GM12878 (cell line): Measurements from ENCODE around the gene PATJ.

ENCODE experiments used
- CHD4 ChIP-seq: fragments of 200-600 bp; sonication (generic); IDR thresholded peaks from 2 replicates; pipeline ENCODE4 v1.6.1; 2016; ENCODE audit warnings: mild to moderate bottlenecking
- MTA3 ChIP-seq: IDR thresholded peaks from 2 replicates; pipeline ENCODE4 v1.6.1; 2012; ENCODE audit warnings: low read length, inconsistent platforms, borderline replicate concordance
- TCF12 ChIP-seq: IDR thresholded peaks from 2 replicates; pipeline ENCODE4 v1.6.1; 2011; ENCODE audit warnings: low read depth, mild to moderate bottlenecking, low read length
- TF ChIP-seq, protein P1 (sequence below), 3 experiments: IDR thresholded peaks in 2 of 3; conservative IDR thresholded peaks in 1 of 3; 2 replicates each; pipeline ENCODE4 v1.5.1; 2011; ENCODE audit warnings: low read depth in 3 of 3, low read length in 3 of 3, mild to moderate bottlenecking in 3 of 3, control low read depth in 2 of 3, moderate library complexity in 2 of 3, inconsistent platforms in 1 of 3, mixed read lengths in 1 of 3; ENCODE audit not compliant: control insufficient read depth in 2 of 3, insufficient read depth in 1 of 3; ENCODE audit errors: extremely low read depth in 1 of 3

GRCh38 chr1:61968869-61969268, 226.6 kb downstream of the PATJ start:
- TF ChIP-seq TCF12: no peak
- no peak for TF ChIP-seq MTA3
- TF ChIP-seq, protein P1, sequence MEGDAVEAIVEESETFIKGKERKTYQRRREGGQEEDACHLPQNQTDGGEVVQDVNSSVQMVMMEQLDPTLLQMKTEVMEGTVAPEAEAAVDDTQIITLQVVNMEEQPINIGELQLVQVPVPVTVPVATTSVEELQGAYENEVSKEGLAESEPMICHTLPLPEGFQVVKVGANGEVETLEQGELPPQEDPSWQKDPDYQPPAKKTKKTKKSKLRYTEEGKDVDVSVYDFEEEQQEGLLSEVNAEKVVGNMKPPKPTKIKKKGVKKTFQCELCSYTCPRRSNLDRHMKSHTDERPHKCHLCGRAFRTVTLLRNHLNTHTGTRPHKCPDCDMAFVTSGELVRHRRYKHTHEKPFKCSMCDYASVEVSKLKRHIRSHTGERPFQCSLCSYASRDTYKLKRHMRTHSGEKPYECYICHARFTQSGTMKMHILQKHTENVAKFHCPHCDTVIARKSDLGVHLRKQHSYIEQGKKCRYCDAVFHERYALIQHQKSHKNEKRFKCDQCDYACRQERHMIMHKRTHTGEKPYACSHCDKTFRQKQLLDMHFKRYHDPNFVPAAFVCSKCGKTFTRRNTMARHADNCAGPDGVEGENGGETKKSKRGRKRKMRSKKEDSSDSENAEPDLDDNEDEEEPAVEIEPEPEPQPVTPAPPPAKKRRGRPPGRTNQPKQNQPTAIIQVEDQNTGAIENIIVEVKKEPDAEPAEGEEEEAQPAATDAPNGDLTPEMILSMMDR (IDR thresholded peaks at IDR 0.05 in 2 of 3, conservative IDR thresholded peaks at IDR 0.05 in 1 of 3; ENCODE audit: control insufficient read depth in 2 of 3, extremely low read depth in 1 of 3, insufficient read depth in 1 of 3, low read depth in 3 of 3, low read length in 3 of 3): no peak
- no peak for TF ChIP-seq CHD4
